HEK293 (cell line): ENCODE measurements around the gene TWF2.
A peak's percentile ranks its signal among the peaks of the same experiment; 100 is the strongest.

Source experiments
- CTCF ChIA-PET: fragments of 350-600 bp; formaldehyde crosslinking; extraction: SDS; loops from one replicate; lab custom pipeline; 2021; ENCODE audit warnings: antibody characterized with exemption; lab: Yijun Ruan, JAX
- POLR2A ChIA-PET: fragments of 300-600 bp; formaldehyde crosslinking; extraction: SDS; loops from one replicate; lab custom pipeline; 2020; ENCODE audit warnings: antibody characterized with exemption, inconsistent platforms; lab: Yijun Ruan, JAX
- H3K27ac ChIP-seq: fragments of 200-500 bp; sonication (Bioruptor generic); 2 replicates; pipeline ENCODE4 v1.5.1; 2014; ENCODE audit warnings: low read depth, low read length, control low read depth, inconsistent platforms; ENCODE audit errors: extremely low read depth
- H3K36me3 ChIP-seq, 2 experiments: fragments of 200-500 bp in 1 of 2; sonication (Bioruptor generic) in 1 of 2; 1 replicate in 1 of 2; 2 replicates in 1 of 2; pipeline ENCODE4 v1.5.1; 2014 to 2017; ENCODE audit warnings: inconsistent platforms in 2 of 2, low read length in 2 of 2; ENCODE audit not compliant: control insufficient read depth in 2 of 2, insufficient read depth in 1 of 2
- H3K4me1 ChIP-seq: fragments of 200-500 bp; sonication (Bioruptor generic); 2 replicates; pipeline ENCODE4 v1.5.1; 2014; ENCODE audit warnings: mild to moderate bottlenecking, low read length, inconsistent platforms; ENCODE audit not compliant: control insufficient read depth, insufficient read depth
- H3K4me3 ChIP-seq: 2 replicates; pipeline ENCODE4 v1.5.1; 2011; ENCODE audit warnings: low read depth, mild to moderate bottlenecking, control low read depth, low read length, moderate library complexity
- H3K9me3 ChIP-seq: fragments of 200-500 bp; sonication (Bioruptor generic); 2 replicates; pipeline ENCODE4 v1.5.1; 2014; ENCODE audit warnings: low read depth, low read length, inconsistent platforms; ENCODE audit not compliant: control insufficient read depth, insufficient read depth
- FEZF1 ChIP-seq: fragments of 450-650 bp; formaldehyde crosslinking; IDR thresholded peaks from 2 replicates; pipeline ENCODE4 v1.5.1; 2016; ENCODE audit warnings: missing biosample characterization, missing genetic modification characterization
- GLI2 ChIP-seq: fragments of 450-650 bp; formaldehyde crosslinking; IDR thresholded peaks from 2 replicates; pipeline ENCODE4; 2017; ENCODE audit warnings: missing biosample characterization, missing genetic modification characterization, low read depth, borderline replicate concordance
- GLIS1 ChIP-seq: fragments of 450-650 bp; formaldehyde crosslinking; IDR thresholded peaks from 2 replicates; pipeline ENCODE4 v1.5.1; 2016; ENCODE audit warnings: missing biosample characterization, missing genetic modification characterization
- HOXC10 ChIP-seq: sonication (generic); formaldehyde crosslinking; IDR thresholded peaks from 2 replicates; pipeline ENCODE4 v1.8.1; 2023; ENCODE audit warnings: mild to moderate bottlenecking, missing genetic modification reagents
- HOXD13 ChIP-seq: sonication (generic); formaldehyde crosslinking; IDR thresholded peaks from 2 replicates; pipeline ENCODE4 v1.8.0; 2022; ENCODE audit warnings: missing genetic modification reagents, borderline replicate concordance
- SCRT2 ChIP-seq: fragments of 450-650 bp; formaldehyde crosslinking; IDR thresholded peaks from 2 replicates; pipeline ENCODE4 v1.5.1; 2016; ENCODE audit warnings: missing biosample characterization, missing genetic modification characterization
- WT1 ChIP-seq: fragments of 450-650 bp; formaldehyde crosslinking; IDR thresholded peaks from 2 replicates; pipeline ENCODE4 v1.5.1; 2016; ENCODE audit warnings: missing biosample characterization, missing genetic modification characterization
- ZFHX2 ChIP-seq: fragments of 450-650 bp; formaldehyde crosslinking; conservative IDR thresholded peaks from 2 replicates; pipeline ENCODE4 v1.5.1; 2016; ENCODE audit warnings: missing biosample characterization, missing genetic modification characterization
- ZIC2 ChIP-seq: fragments of 450-650 bp; formaldehyde crosslinking; IDR thresholded peaks from 2 replicates; pipeline ENCODE4 v1.5.1; 2016; ENCODE audit warnings: missing biosample characterization, missing genetic modification characterization
- ZNF16 ChIP-seq: fragments of 450-650 bp; formaldehyde crosslinking; IDR thresholded peaks from 2 replicates; pipeline ENCODE4 v1.5.1; 2016; ENCODE audit warnings: low read depth, missing biosample characterization, missing genetic modification characterization
- ZNF248 ChIP-seq: fragments of 450-650 bp; formaldehyde crosslinking; IDR thresholded peaks from 2 replicates; pipeline ENCODE4 v1.5.1; 2017; ENCODE audit warnings: missing biosample characterization, missing genetic modification characterization
- ZNF354C ChIP-seq: fragments of 450-650 bp; formaldehyde crosslinking; IDR thresholded peaks from 2 replicates; pipeline ENCODE4 v1.5.1; 2016; ENCODE audit warnings: missing biosample characterization, missing genetic modification characterization, low read depth, borderline replicate concordance
- ZNF548 ChIP-seq: fragments of 450-650 bp; formaldehyde crosslinking; IDR thresholded peaks from 2 replicates; pipeline ENCODE4 v1.5.1; 2016; ENCODE audit warnings: missing biosample characterization, missing genetic modification characterization
- ZNF549 ChIP-seq: fragments of 450-650 bp; IDR thresholded peaks from 2 replicates; pipeline ENCODE4 v1.5.1; 2018; ENCODE audit warnings: missing biosample characterization, missing genetic modification characterization, mild to moderate bottlenecking, inconsistent platforms, moderate library complexity
- ZNF571 ChIP-seq: fragments of 450-650 bp; formaldehyde crosslinking; IDR thresholded peaks from 2 replicates; pipeline ENCODE4 v1.5.0; 2017; ENCODE audit warnings: missing biosample characterization, missing genetic modification characterization
- ZNF600 ChIP-seq: fragments of 450-650 bp; formaldehyde crosslinking; IDR thresholded peaks from 2 replicates; pipeline ENCODE4 v1.5.1; 2016; ENCODE audit warnings: missing biosample characterization, missing genetic modification characterization
- ZNF664 ChIP-seq: fragments of 450-650 bp; formaldehyde crosslinking; IDR thresholded peaks from 2 replicates; pipeline ENCODE4 v1.5.1; 2016; ENCODE audit warnings: missing biosample characterization, missing genetic modification characterization
- ZNF701 ChIP-seq: fragments of 450-650 bp; formaldehyde crosslinking; IDR thresholded peaks from 2 replicates; pipeline ENCODE4 v1.5.1; 2016; ENCODE audit warnings: missing biosample characterization, missing genetic modification characterization
- ZNF768 ChIP-seq: fragments of 450-650 bp; formaldehyde crosslinking; IDR thresholded peaks from 2 replicates; pipeline ENCODE4 v1.5.1; 2018; ENCODE audit warnings: missing biosample characterization, mild to moderate bottlenecking, missing genetic modification characterization
- ZNF792 ChIP-seq: fragments of 450-650 bp; formaldehyde crosslinking; IDR thresholded peaks from 2 replicates; pipeline ENCODE4 v1.5.1; 2016; ENCODE audit warnings: missing biosample characterization, missing genetic modification characterization
- ZNF830 ChIP-seq: fragments of 450-650 bp; IDR thresholded peaks from 2 replicates; pipeline ENCODE4 v1.5.0; 2018; ENCODE audit warnings: missing biosample characterization, missing genetic modification characterization, low read depth, mild to moderate bottlenecking, moderate library complexity
- ZSCAN30 ChIP-seq: fragments of 450-650 bp; IDR thresholded peaks from 2 replicates; pipeline ENCODE4 v1.5.1; 2018; ENCODE audit warnings: missing biosample characterization, mild to moderate bottlenecking, missing genetic modification characterization, moderate library complexity
- TF ChIP-seq, protein P1 (sequence below): fragments of 450-650 bp; formaldehyde crosslinking; IDR thresholded peaks from 2 replicates; pipeline ENCODE4 v1.5.1; 2016; ENCODE audit warnings: missing biosample characterization, missing genetic modification characterization
- TF ChIP-seq, protein P2 (sequence below): fragments of 450-650 bp; formaldehyde crosslinking; IDR thresholded peaks from 2 replicates; pipeline ENCODE4 v1.5.1; 2016; ENCODE audit warnings: missing biosample characterization, missing genetic modification characterization
- TF ChIP-seq, protein P3 (sequence below): fragments of 450-650 bp; formaldehyde crosslinking; IDR thresholded peaks from 2 replicates; pipeline ENCODE4 v1.5.1; 2016; ENCODE audit warnings: missing biosample characterization, missing genetic modification characterization
- TF ChIP-seq, protein P4 (sequence below): fragments of 450-650 bp; formaldehyde crosslinking; IDR thresholded peaks from 2 replicates; pipeline ENCODE4 v1.5.1; 2016; ENCODE audit warnings: missing biosample characterization, missing genetic modification characterization, low read depth

The TWF2 gene

DNA sequence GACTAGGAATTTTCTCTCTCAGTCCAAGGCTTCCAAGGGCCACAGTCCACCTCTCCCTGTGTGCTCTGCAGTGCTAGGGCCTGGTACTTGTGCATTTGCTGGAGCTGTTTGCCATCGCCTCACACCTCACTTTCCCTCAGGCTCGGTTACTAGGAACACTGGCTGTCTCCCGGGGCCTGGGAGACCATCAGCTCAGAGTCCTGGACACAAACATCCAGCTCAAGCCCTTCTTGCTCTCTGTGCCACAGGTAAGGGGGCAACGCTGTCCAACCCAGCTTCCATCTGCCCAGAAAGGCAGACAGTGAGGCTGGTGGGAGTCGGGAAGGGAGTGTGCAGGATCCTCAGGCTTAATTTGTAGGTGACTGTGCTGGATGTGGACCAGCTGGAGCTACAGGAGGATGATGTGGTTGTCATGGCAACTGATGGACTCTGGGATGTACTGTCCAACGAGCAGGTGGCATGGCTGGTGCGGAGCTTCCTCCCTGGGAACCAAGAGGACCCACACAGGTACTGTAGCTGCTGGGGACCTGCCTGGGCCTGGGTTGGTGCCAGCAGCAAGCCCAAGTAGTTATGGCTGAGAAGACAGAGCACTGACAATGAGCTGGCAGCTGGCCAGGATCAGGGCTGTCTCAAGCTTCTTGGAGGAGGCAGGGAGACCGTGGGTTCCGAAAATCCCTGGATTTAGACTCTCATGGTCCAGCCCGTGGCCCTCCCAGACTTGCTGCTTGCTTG is 10.0 kb upstream of the TWF2 start:
- Histone ChIP-seq H3K27ac (no peak overlapping the region), H3K36me3 (peaks cover 5 to 57% of the 10 kb centered on the region in 2 experiments; a peak in 2 of 3 replicates), H3K9me3 (no peaks in the 10 kb centered on the region), H3K4me1 (no peaks in the 10 kb centered on the region; the same call in 1 of the 2 replicates), H3K4me3 (no peak overlapping the region)
- CTCF ChIA-PET = interaction anchor here (2.2 kb wide), 1 partner anchor 18 kb away, joined by 8 read pairs; no protein-coding TSS in a partner anchor
- POLR2A ChIA-PET = interaction anchor here (0.5 to 2.4 kb wide), 3 partner anchors 9 to 16 kb away, joined by 3 to 6 read pairs (median 5); partner anchors contain the start of gene TWF2
- TF ChIP-seq ZNF664 (tag by site-specific recombination) (no peak), FEZF1 (tag by site-specific recombination) (no peak), WT1 (tag by site-specific recombination) (no peak), HOXD13 (CRISPR knock-in tag) (no peak), ZNF600 (tag by site-specific recombination) (0 out of 2 replicates have a peak, but pooled peaks have one; percentile 17), ZNF792 (no peak), HOXC10 (CRISPR knock-in tag) (no peak), GLIS1 (tag by site-specific recombination) (peak; percentile 27; the same call in 1 of the 2 replicates), ZNF248 (no peak), ZIC2 (tag by site-specific recombination) (no peak), ZNF830 (no peak), ZNF354C (no peak), ZFHX2 (no peak), SCRT2 (tag by site-specific recombination) (no peak), ZNF701 (tag by site-specific recombination) (no peak), ZNF548 (tag by site-specific recombination) (no peak), ZNF571 (no peak), ZNF549 (no peak), ZNF16 (tag by site-specific recombination) (no peak), GLI2 (no peak), ZSCAN30 (tag by site-specific recombination) (no peak), ZNF768 (no peak)
- TF ChIP-seq, protein P1, sequence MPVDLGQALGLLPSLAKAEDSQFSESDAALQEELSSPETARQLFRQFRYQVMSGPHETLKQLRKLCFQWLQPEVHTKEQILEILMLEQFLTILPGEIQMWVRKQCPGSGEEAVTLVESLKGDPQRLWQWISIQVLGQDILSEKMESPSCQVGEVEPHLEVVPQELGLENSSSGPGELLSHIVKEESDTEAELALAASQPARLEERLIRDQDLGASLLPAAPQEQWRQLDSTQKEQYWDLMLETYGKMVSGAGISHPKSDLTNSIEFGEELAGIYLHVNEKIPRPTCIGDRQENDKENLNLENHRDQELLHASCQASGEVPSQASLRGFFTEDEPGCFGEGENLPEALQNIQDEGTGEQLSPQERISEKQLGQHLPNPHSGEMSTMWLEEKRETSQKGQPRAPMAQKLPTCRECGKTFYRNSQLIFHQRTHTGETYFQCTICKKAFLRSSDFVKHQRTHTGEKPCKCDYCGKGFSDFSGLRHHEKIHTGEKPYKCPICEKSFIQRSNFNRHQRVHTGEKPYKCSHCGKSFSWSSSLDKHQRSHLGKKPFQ (tag by site-specific recombination) = no peak
- TF ChIP-seq, protein P2, sequence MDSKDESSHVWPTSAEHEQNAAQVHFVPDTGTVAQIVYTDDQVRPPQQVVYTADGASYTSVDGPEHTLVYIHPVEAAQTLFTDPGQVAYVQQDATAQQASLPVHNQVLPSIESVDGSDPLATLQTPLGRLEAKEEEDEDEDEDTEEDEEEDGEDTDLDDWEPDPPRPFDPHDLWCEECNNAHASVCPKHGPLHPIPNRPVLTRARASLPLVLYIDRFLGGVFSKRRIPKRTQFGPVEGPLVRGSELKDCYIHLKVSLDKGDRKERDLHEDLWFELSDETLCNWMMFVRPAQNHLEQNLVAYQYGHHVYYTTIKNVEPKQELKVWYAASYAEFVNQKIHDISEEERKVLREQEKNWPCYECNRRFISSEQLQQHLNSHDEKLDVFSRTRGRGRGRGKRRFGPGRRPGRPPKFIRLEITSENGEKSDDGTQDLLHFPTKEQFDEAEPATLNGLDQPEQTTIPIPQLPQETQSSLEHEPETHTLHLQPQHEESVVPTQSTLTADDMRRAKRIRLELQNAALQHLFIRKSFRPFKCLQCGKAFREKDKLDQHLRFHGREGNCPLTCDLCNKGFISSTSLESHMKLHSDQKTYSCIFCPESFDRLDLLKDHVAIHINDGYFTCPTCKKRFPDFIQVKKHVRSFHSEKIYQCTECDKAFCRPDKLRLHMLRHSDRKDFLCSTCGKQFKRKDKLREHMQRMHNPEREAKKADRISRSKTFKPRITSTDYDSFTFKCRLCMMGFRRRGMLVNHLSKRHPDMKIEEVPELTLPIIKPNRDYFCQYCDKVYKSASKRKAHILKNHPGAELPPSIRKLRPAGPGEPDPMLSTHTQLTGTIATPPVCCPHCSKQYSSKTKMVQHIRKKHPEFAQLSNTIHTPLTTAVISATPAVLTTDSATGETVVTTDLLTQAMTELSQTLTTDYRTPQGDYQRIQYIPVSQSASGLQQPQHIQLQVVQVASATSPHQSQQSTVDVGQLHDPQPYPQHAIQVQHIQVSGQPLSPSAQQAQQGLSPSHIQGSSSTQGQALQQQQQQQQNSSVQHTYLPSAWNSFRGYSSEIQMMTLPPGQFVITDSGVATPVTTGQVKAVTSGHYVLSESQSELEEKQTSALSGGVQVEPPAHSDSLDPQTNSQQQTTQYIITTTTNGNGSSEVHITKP (tag by site-specific recombination) = peak; percentile 92
- TF ChIP-seq, protein P3, sequence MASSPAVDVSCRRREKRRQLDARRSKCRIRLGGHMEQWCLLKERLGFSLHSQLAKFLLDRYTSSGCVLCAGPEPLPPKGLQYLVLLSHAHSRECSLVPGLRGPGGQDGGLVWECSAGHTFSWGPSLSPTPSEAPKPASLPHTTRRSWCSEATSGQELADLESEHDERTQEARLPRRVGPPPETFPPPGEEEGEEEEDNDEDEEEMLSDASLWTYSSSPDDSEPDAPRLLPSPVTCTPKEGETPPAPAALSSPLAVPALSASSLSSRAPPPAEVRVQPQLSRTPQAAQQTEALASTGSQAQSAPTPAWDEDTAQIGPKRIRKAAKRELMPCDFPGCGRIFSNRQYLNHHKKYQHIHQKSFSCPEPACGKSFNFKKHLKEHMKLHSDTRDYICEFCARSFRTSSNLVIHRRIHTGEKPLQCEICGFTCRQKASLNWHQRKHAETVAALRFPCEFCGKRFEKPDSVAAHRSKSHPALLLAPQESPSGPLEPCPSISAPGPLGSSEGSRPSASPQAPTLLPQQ (tag by site-specific recombination) = no peak
- TF ChIP-seq, protein P4, sequence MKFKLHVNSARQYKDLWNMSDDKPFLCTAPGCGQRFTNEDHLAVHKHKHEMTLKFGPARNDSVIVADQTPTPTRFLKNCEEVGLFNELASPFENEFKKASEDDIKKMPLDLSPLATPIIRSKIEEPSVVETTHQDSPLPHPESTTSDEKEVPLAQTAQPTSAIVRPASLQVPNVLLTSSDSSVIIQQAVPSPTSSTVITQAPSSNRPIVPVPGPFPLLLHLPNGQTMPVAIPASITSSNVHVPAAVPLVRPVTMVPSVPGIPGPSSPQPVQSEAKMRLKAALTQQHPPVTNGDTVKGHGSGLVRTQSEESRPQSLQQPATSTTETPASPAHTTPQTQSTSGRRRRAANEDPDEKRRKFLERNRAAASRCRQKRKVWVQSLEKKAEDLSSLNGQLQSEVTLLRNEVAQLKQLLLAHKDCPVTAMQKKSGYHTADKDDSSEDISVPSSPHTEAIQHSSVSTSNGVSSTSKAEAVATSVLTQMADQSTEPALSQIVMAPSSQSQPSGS (tag by site-specific recombination) = no peak
